NCI-H2107 (cell line): Measurements from ENCODE around the gene FRMD4B.
"Not testable (repeated sequence)": the region's sequence is repeated elsewhere in the genome, so short reads cannot be mapped to it uniquely, and the experiment has no call there.

ENCODE experiments used
- DNase-seq: peaks from one replicate; lab custom pipeline; 2025; lab: John Stamatoyannopoulos, UW

The FRMD4B gene

GRCh38 chr3:69240651-69241568, 145.0 kb downstream of the FRMD4B start:
- DNase-seq: no peak

- no peak for DNase-seq
These were observed 146.8 kb downstream of the FRMD4B start for GRCh38 chr3:69239063-69239462.

GRCh38 chr3:69236812-69237707, 148.8 kb downstream of the FRMD4B start:
- DNase-seq: no peak

GRCh38 chr3:69235882-69236281, 150.0 kb downstream of the FRMD4B start:
- no peak for DNase-seq

- not testable (repeated sequence) for DNase-seq
These were observed 150.7 kb downstream of the FRMD4B start for GRCh38 chr3:69235227-69235626.

- DNase-seq: no peak
These were observed 153.4 kb downstream of the FRMD4B start for GRCh38 chr3:69232482-69232881.

- DNase-seq: no peak
These were observed 153.9 kb downstream of the FRMD4B start for GRCh38 chr3:69231929-69232440.

GRCh38 chr3:69226071-69226470, 159.8 kb downstream of the FRMD4B start:
- DNase-seq: no peak

GRCh38 chr3:69219101-69219708, 166.7 kb downstream of the FRMD4B start:
- no peak for DNase-seq

- no peak for DNase-seq
These were observed 167.8 kb downstream of the FRMD4B start for GRCh38 chr3:69218079-69218478.

GRCh38 chr3:69216981-69217380, 168.9 kb downstream of the FRMD4B start:
- no peak for DNase-seq

GRCh38 chr3:69214241-69214640, 171.6 kb downstream of the FRMD4B start:
- no peak for DNase-seq

GRCh38 chr3:69212411-69213160, 173.3 kb downstream of the FRMD4B start:
- DNase-seq: no peak

- DNase-seq: no peak
These were observed 175.7 kb downstream of the FRMD4B start for GRCh38 chr3:69210068-69210730.

GRCh38 chr3:69209413-69209812, 176.5 kb downstream of the FRMD4B start:
- DNase-seq: no peak

- DNase-seq: no peak
These were observed 178.9 kb downstream of the FRMD4B start for GRCh38 chr3:69207031-69207430.

- no peak for DNase-seq
These were observed 180.5 kb downstream of the FRMD4B start for GRCh38 chr3:69205385-69205784.

GRCh38 chr3:69204315-69204957, 181.5 kb downstream of the FRMD4B start:
- DNase-seq: no peak

- DNase-seq: no peak
These were observed 182.1 kb downstream of the FRMD4B start for GRCh38 chr3:69203631-69204314.

GRCh38 chr3:69201658-69202057, 184.2 kb downstream of the FRMD4B start:
- DNase-seq: no peak
